AG10803 (cell line): Measurements from ENCODE around the gene SLC35F3.

Experiments
- DNase-seq: peaks from one replicate; pipeline ENCODE4 v3.0.0; 2010; ENCODE audit warnings: low read depth
- H3K4me3 ChIP-seq: 2 replicates; pipeline ENCODE4 v1.5.1; 2011; ENCODE audit warnings: mild to moderate bottlenecking, low read length, control low read depth
- CTCF ChIP-seq: conservative IDR thresholded peaks from 2 replicates; pipeline ENCODE4 v1.5.1; 2011; ENCODE audit warnings: mild to moderate bottlenecking, low read length, control low read depth, inconsistent platforms

The SLC35F3 gene

GRCh38 chr1:233982827-233983518, 78.5 kb downstream of the SLC35F3 start:
- DNase-seq = no peak
- H3K4me3 ChIP-seq = no peak overlapping the region
- no peak for TF ChIP-seq CTCF

GRCh38 chr1:233983811-233984210, 79.3 kb downstream of the SLC35F3 start:
- H3K4me3 ChIP-seq = no peak overlapping the region
- TF ChIP-seq CTCF = no peak
- DNase-seq = no peak

- no peak for DNase-seq
- H3K4me3 ChIP-seq = no peak overlapping the region
- TF ChIP-seq CTCF = no peak
These were observed 84.7 kb downstream of the SLC35F3 start for GRCh38 chr1:233988963-233989696.

GRCh38 chr1:233990486-233990885, 86.0 kb downstream of the SLC35F3 start:
- no peak overlapping the region for H3K4me3 ChIP-seq
- DNase-seq = no peak
- no peak for TF ChIP-seq CTCF

- H3K4me3 ChIP-seq = no peak overlapping the region
- no peak for DNase-seq
- TF ChIP-seq CTCF = no peak
These were observed 89.2 kb downstream of the SLC35F3 start for GRCh38 chr1:233993651-233994050.

- no peak for TF ChIP-seq CTCF
- no peak overlapping the region for H3K4me3 ChIP-seq
- no peak for DNase-seq
These were observed 89.6 kb downstream of the SLC35F3 start for GRCh38 chr1:233994112-233994511.

GRCh38 chr1:233998456-233998855, 94.0 kb downstream of the SLC35F3 start:
- DNase-seq = no peak
- no peak overlapping the region for H3K4me3 ChIP-seq
- no peak for TF ChIP-seq CTCF
